ENCODE results near the gene PTPRB. TPM values are rescaled to one million over a fixed set of nuclear protein-coding genes. Genes with fewer than 3 reads are reported as not detected.

The PTPRB gene
- total and polyA plus RNA-seq, 2 of the 8 experiments (the other 6 are each of a cell fraction or from before 2014, with no cell fraction given): 0.36 to 0.58 TPM

GRCh38 chr12:70639535-70639934 is 2.3 kb upstream of the PTPRB start:
- Histone ChIP-seq H4K5ac (ENCODE audit: insufficient read length, low read depth, low read length) (no peak overlapping the region), H3K36me3 (ENCODE audit: control insufficient read depth in 2 of 4, insufficient read depth in 4 of 4, low read length in 3 of 4) (no peaks in the 10 kb centered on the region), H3K27ac (ENCODE audit: low read depth, low read length) (no peak overlapping the region), H2BK12ac (ENCODE audit: low read depth, low read length) (no peak overlapping the region), H2AK5ac (ENCODE audit: low read depth, low read length) (no peak overlapping the region), H3K4ac (replicated peaks; ENCODE audit: insufficient read length, low read depth, low read length) (no peak overlapping the region), H3K79me2 (ENCODE audit: control insufficient read depth in 1 of 2, insufficient read depth in 2 of 2, low read length in 2 of 2) (no peaks in the 10 kb centered on the region), H2BK120ac (replicated peaks; ENCODE audit: low read depth, low read length) (no peak overlapping the region), H4K20me1 (replicated peaks in 1 of 2; ENCODE audit: control insufficient read depth in 1 of 2, insufficient read depth in 2 of 2, low read length in 2 of 2) (no peaks in the 10 kb centered on the region), H3K9ac (replicated peaks in 1 of 4; ENCODE audit: extremely low read depth in 1 of 4, low read depth in 3 of 4, low read length in 3 of 4) (no peak overlapping the region), H3K4me1 (replicated peaks in 1 of 4; ENCODE audit: control insufficient read depth in 3 of 4, insufficient read depth in 4 of 4, low read length in 3 of 4) (no peaks in the 10 kb centered on the region), H4K8ac (ENCODE audit: extremely low read depth, insufficient read depth, low read length) (no peak overlapping the region), H3K14ac (ENCODE audit: insufficient read length) (no peak overlapping the region), H3K56ac (replicated peaks; ENCODE audit: insufficient read length, low read depth, low read length) (no peak overlapping the region), H3K4me2 (ENCODE audit: insufficient read depth in 1 of 2, low read depth in 2 of 2, low read length in 2 of 2) (no peak overlapping the region), H3K27me3 (replicated peaks in 1 of 4; ENCODE audit: control insufficient read depth in 3 of 4, extremely low read depth in 1 of 4, insufficient read depth in 3 of 4, low read length in 3 of 4) (no peaks in the 10 kb centered on the region), H2AFZ (ENCODE audit: low read length) (no peak overlapping the region), H3K79me1 (ENCODE audit: low read depth, low read length) (no peaks in the 10 kb centered on the region), H4K91ac (replicated peaks; ENCODE audit: insufficient read length, low read length) (no peak overlapping the region), H3K23me2 (ENCODE audit: low read depth, low read length) (no peaks in the 10 kb centered on the region), H3K4me3 (ENCODE audit: extremely low read depth in 1 of 4, insufficient read depth in 2 of 4, low read depth in 3 of 4, low read length in 4 of 4) (no peak overlapping the region), H3K18ac (ENCODE audit: extremely low read depth, low read length) (no peak overlapping the region), H2BK20ac (ENCODE audit: low read length) (no peak overlapping the region), H3K23ac (ENCODE audit: insufficient read length) (no peak overlapping the region), H2BK15ac (ENCODE audit: low read length) (no peak overlapping the region), H3K9me3 (ENCODE audit: insufficient read depth in 2 of 2, low read depth in 1 of 2, low read length in 1 of 2) (no peaks in the 10 kb centered on the region), H2BK5ac (ENCODE audit: low read depth, low read length) (no peak overlapping the region)
- WGBS, 2 experiments (ENCODE audit: extremely low coverage in 1 of 2, insufficient coverage in 1 of 2, insufficient read length in 1 of 2, insufficient replicate concordance in 2 of 2, low coverage in 1 of 2, low lambda C conversion rate in 2 of 2, missing lambda C conversion rate in 1 of 2): 97% methylated on average over 2 of the region's 2 CpGs; no CpG with 5 or more reads in 1 of the 2 experiments
- FAIRE-seq (no peak), DNase-seq (ENCODE audit: low read depth in 1 of 2, low spot score in 2 of 2) (no peak)
- POLR2A ChIA-PET (ENCODE audit: partially characterized antibody): no interaction called here
- no peak for TF ChIP-seq JUND (IDR thresholded peaks at IDR 0.05; ENCODE audit: low read length)
- no peak for TF ChIP-seq EGR1 (IDR thresholded peaks at IDR 0.05; ENCODE audit: borderline replicate concordance, low read depth, low read length)
- no peak for TF ChIP-seq BCL11A (IDR thresholded peaks at IDR 0.05; ENCODE audit: low read depth in 2 of 2, low read length in 2 of 2)
- TF ChIP-seq BRCA1 (IDR thresholded peaks at IDR 0.05; ENCODE audit: low read depth, low read length): no peak
- CTCF ChIA-PET (ENCODE audit: partially characterized antibody): interaction anchor here (0.6 to 1.5 kb wide), 3 partner anchors 10 to 993 kb away, joined by 3 to 4 read pairs (median 3); no protein-coding TSS in a partner anchor

Measured in H1 (cell line).